Stomach (tissue), 9 donors: ENCODE data around the gene LSM7. TPM values are rescaled to one million over a fixed set of nuclear protein-coding genes. Genes with fewer than 3 reads are reported as not detected.

Source experiments
- DNase-seq, 2 donors: peaks; one replicate each; pipeline versions ENCODE4 v3.0.0 to v3.0.0-alpha.2; 2013 to 2019
- H3K27ac ChIP-seq, 5 donors: fragments of 200-600 bp in 4 of 5; sonication (generic) in 4 of 5; one replicate each; pipeline ENCODE4 v1.5.1; 2013 to 2019; ENCODE audit warnings: mild to moderate bottlenecking in 1 of 5, moderate library complexity in 1 of 5
- H3K27me3 ChIP-seq, 3 donors: fragments of 200-600 bp; sonication (generic); one replicate each; pipeline ENCODE4 v1.5.1; 2017 to 2019; ENCODE audit warnings: mixed run types in 1 of 3
- H3K36me3 ChIP-seq, 4 donors: fragments of 200-600 bp; sonication (generic); 1 replicate in 3 of 4; 2 replicates in 1 of 4; pipeline ENCODE4 v1.5.1; 2016 to 2019
- H3K4me1 ChIP-seq, 4 donors: fragments of 200-600 bp; sonication (generic); one replicate each; pipeline ENCODE4 v1.5.1; 2016 to 2019
- H3K4me3 ChIP-seq, 4 donors: fragments of 200-600 bp; sonication (generic) in 3 of 4; one replicate each; pipeline ENCODE4 v1.5.1; 2016 to 2019; ENCODE audit warnings: mild to moderate bottlenecking in 1 of 4
- H3K9me3 ChIP-seq, 4 donors: fragments of 200-600 bp; sonication (generic); one replicate each; pipeline ENCODE4 v1.5.1; 2016 to 2019
- CTCF ChIP-seq, 7 experiments: fragments of 450-650 bp in 4 of 7; fragments of 200-600 bp in 3 of 7; sonication (generic) in 3 of 7; IDR thresholded peaks; one replicate each; pipeline ENCODE4 v1.5.1; 2016 to 2019; ENCODE audit warnings: antibody characterized with exemption in 7 of 7, control low read depth in 2 of 7, mild to moderate bottlenecking in 1 of 7
- EP300 ChIP-seq: sonication (generic); formaldehyde crosslinking; IDR thresholded peaks from one replicate; pipeline ENCODE4 v1.6.1; 2017; ENCODE audit warnings: antibody characterized with exemption
- POLR2A ChIP-seq, 4 donors: fragments of 450-650 bp; IDR thresholded peaks; one replicate each; pipeline ENCODE4 v1.6.1; 2016; ENCODE audit warnings: antibody characterized with exemption in 4 of 4, control low read depth in 2 of 4, mild to moderate bottlenecking in 1 of 4, moderate library complexity in 1 of 4
- POLR2AphosphoS5 ChIP-seq, 3 donors: sonication (generic); formaldehyde crosslinking; IDR thresholded peaks; one replicate each; pipeline ENCODE4 v1.6.1; 2016; ENCODE audit warnings: antibody characterized with exemption in 3 of 3
- WGBS, 5 donors: extraction: QIAGEN DNeasy Blood & Tissue Kit in 3 of 5; methylation state at CpG; one replicate each; pipeline versions ENCODE4 v1.1.5 to v1.1.7; 2013 to 2018; 5-methylcytosine and 5-hydroxymethylcytosine counted together
- intact Hi-C: fragments of 100-400 bp; cut with DNase I; formaldehyde crosslinking; loops from one replicate; pipeline ENCODE4 v1.15.1; 2023; ENCODE audit warnings: low total_unique reads
- polyA plus RNA-seq, 3 donors: library from polyadenylated mRNA; stranded (reverse); fragments of 200-250 nt; gene quantifications; one replicate each; pipeline ENCODE4 v1.2.3, GENCODE V29; 2013
- total RNA-seq, 5 donors: library from RNA; depleted of rRNA; stranded (reverse); fragments of >200 nt; gene quantifications; one replicate each; pipeline versions ENCODE4 v1.1.0 to v1.2.3, GENCODE V29; 2014 to 2016
- donor health status: healthy with polysubstance abuse.
- donor health status: Bipolar disorder and iron deficiency.
- donor health status: healthy.

LSM7 gene
- total and polyA plus RNA-seq, 8 donors: 9.8 to 332 (median 87.5) TPM

- TF ChIP-seq POLR2A (IDR thresholded peaks at IDR 0.05): no peak
- TF ChIP-seq CTCF (IDR thresholded peaks at IDR 0.05): no peak
- TF ChIP-seq EP300: no peak
- no peak for TF ChIP-seq POLR2AphosphoS5 (IDR thresholded peaks at IDR 0.05)
- H3K9me3 ChIP-seq: peaks cover 0 to 7% (median 3%) of the 10 kb centered on the region in 4 donors
- no peak overlapping the region for H3K27ac ChIP-seq
- DNase-seq: no peak
- peaks cover 0 to 7% (median 3%) of the 10 kb centered on the region in 4 donors for H3K4me1 ChIP-seq
- H3K36me3 ChIP-seq: peaks cover 7 to 44% (median 42%) of the 10 kb centered on the region in 4 donors
- H3K27me3 ChIP-seq: no peaks in the 10 kb centered on the region
- intact Hi-C loops: loop anchor here (10.0 kb wide), 1 partner anchor 85 kb away; the partner anchor contains the start of genes PLEKHJ1 and SF3A2
- 65 to 73% (median 68%) methylated on average over 10 to 12 of the region's 12 CpGs for WGBS, 5 donors
- no peak overlapping the region for H3K4me3 ChIP-seq
Observed at GRCh38 chr19:2320049-2320448, 8.3 kb downstream of the LSM7 start.

- WGBS, 5 donors: 87 to 96% (median 91%) methylated on average over 9 to 20 of the region's 20 CpGs
- Histone ChIP-seq H3K9me3 (peaks cover 0 to 12% (median 8%) of the 10 kb centered on the region in 4 donors), H3K27me3 (no peaks in the 10 kb centered on the region), H3K27ac (no peak overlapping the region), H3K36me3 (peaks cover 7 to 39% (median 37%) of the 10 kb centered on the region in 4 donors), H3K4me3 (no peak overlapping the region), H3K4me1 (peaks cover 0 to 5% (median 3%) of the 10 kb centered on the region in 4 donors)
- no peak for DNase-seq
- no peak for TF ChIP-seq POLR2AphosphoS5 (IDR thresholded peaks at IDR 0.05)
- TF ChIP-seq POLR2A (IDR thresholded peaks at IDR 0.05): no peak
- no peak for TF ChIP-seq EP300
- TF ChIP-seq CTCF (IDR thresholded peaks at IDR 0.05): no peak
- intact Hi-C loops: no loop called here
Observed at GRCh38 chr19:2319551-2319950, 8.8 kb downstream of the LSM7 start.

GRCh38 chr19:2318923-2319322, 9.5 kb downstream of the LSM7 start:
- DNase-seq: no peak
- Histone ChIP-seq H3K27ac (no peak overlapping the region), H3K4me3 (no peak overlapping the region), H3K36me3 (peaks cover 5 to 33% (median 30%) of the 10 kb centered on the region in 4 donors), H3K9me3 (peaks cover 0 to 13% (median 8%) of the 10 kb centered on the region in 4 donors), H3K27me3 (no peaks in the 10 kb centered on the region), H3K4me1 (peaks cover 0 to 5% (median 3%) of the 10 kb centered on the region in 4 donors)
- 81 to 85% (median 82%) methylated on average over 5 to 6 of the region's 6 CpGs for WGBS, 5 donors
- TF ChIP-seq POLR2AphosphoS5 (IDR thresholded peaks at IDR 0.05): no peak
- intact Hi-C loops: no loop called here

- no peak for TF ChIP-seq POLR2A (IDR thresholded peaks at IDR 0.05)
- no peak for TF ChIP-seq CTCF (IDR thresholded peaks at IDR 0.05)
- no peak for TF ChIP-seq EP300
- no peak for TF ChIP-seq POLR2AphosphoS5 (IDR thresholded peaks at IDR 0.05)
- Histone ChIP-seq H3K27me3 (peaks cover 0 to 9% (median 6%) of the 10 kb centered on the region in 3 donors), H3K4me1 (peaks cover 0 to 5% (median 3%) of the 10 kb centered on the region in 4 donors), H3K27ac (no peak overlapping the region), H3K36me3 (peaks cover 3 to 22% (median 19%) of the 10 kb centered on the region in 4 donors), H3K9me3 (peaks cover 0 to 13% (median 8%) of the 10 kb centered on the region in 4 donors), H3K4me3 (no peak overlapping the region)
- intact Hi-C loops: no loop called here
- 77 to 89% (median 83%) methylated on average over 16 to 25 of the region's 25 CpGs for WGBS, 5 donors
- DNase-seq: no peak
Observed at GRCh38 chr19:2317756-2318155, 10.6 kb downstream of the LSM7 start.

GRCh38 chr19:2317300-2317699, 11.1 kb downstream of the LSM7 start:
- H3K27ac ChIP-seq: no peak overlapping the region
- H3K4me1 ChIP-seq: peaks cover 0 to 5% (median 3%) of the 10 kb centered on the region in 4 donors
- H3K4me3 ChIP-seq: no peak overlapping the region
- TF ChIP-seq EP300: no peak
- no peak for TF ChIP-seq POLR2AphosphoS5 (IDR thresholded peaks at IDR 0.05)
- TF ChIP-seq POLR2A (IDR thresholded peaks at IDR 0.05): no peak
- TF ChIP-seq CTCF (IDR thresholded peaks at IDR 0.05): no peak
- WGBS, 5 donors: 88 to 92% (median 90%) methylated on average over 13 of the region's 13 CpGs
- H3K9me3 ChIP-seq: peaks cover 0 to 13% (median 8%) of the 10 kb centered on the region in 4 donors
- H3K27me3 ChIP-seq: peaks cover 0 to 13% (median 10%) of the 10 kb centered on the region in 3 donors
- peaks cover 0 to 17% (median 14%) of the 10 kb centered on the region in 4 donors for H3K36me3 ChIP-seq
- no peak for DNase-seq
- intact Hi-C loops: no loop called here
